ENCODE data around the gene NMRAL1.

NMRAL1 gene

DNA sequence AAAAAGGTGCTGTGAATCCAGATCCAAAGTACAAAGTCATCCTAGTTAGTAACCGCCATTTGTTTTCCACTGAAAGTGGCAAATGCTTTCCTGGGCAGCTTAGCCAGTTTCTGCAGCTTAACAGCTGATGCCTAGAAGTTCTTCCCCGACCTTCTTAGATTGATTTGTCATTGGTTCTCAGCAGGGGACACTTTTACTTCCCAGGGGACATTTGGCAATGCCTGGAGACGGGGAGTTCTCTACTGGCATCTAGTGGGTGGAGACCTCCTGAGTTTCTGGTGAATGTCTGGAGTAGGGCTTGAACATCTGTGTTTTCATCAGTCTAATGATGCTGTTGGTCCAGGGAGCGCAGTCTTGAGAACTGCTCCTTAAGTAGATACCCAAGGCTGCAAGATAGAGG is 41.2 kb downstream of the NMRAL1 start:
- DNase-seq (ENCODE audit: low read depth), result no peak
- TF ChIP-seq, protein P1, sequence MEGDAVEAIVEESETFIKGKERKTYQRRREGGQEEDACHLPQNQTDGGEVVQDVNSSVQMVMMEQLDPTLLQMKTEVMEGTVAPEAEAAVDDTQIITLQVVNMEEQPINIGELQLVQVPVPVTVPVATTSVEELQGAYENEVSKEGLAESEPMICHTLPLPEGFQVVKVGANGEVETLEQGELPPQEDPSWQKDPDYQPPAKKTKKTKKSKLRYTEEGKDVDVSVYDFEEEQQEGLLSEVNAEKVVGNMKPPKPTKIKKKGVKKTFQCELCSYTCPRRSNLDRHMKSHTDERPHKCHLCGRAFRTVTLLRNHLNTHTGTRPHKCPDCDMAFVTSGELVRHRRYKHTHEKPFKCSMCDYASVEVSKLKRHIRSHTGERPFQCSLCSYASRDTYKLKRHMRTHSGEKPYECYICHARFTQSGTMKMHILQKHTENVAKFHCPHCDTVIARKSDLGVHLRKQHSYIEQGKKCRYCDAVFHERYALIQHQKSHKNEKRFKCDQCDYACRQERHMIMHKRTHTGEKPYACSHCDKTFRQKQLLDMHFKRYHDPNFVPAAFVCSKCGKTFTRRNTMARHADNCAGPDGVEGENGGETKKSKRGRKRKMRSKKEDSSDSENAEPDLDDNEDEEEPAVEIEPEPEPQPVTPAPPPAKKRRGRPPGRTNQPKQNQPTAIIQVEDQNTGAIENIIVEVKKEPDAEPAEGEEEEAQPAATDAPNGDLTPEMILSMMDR (IDR thresholded peaks at IDR 0.05; ENCODE audit: low read length, missing control alignments), result no peak
- H3K4me3 ChIP-seq (replicated peaks; ENCODE audit: low read depth, low read length), result no peak overlapping the region

DNA sequence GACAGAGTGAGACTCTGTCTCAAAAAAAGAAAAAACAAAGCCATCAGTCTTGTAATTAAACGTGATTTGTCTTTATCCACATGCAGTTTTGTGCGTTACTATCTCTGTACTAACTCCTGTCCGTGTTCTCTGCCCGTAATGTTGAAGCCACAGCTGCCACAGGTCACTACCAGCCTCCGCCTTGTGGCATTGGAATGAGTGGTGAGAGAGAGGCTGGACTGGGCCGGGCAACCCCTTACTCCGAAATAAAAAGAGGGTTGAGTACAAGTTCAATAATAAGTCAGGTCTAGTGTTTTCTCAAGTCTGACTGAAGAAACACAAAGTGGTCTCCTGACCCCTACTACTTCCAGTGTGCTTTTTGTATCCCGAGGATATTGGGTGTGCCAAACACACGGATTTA is 43.4 kb downstream of the NMRAL1 start:
- DNase-seq (ENCODE audit: low read depth), result no peak
- H3K4me3 ChIP-seq (replicated peaks; ENCODE audit: low read depth, low read length), result no peak overlapping the region
- TF ChIP-seq, protein P1 (IDR thresholded peaks at IDR 0.05; ENCODE audit: low read length, missing control alignments), result no peak

DNA sequence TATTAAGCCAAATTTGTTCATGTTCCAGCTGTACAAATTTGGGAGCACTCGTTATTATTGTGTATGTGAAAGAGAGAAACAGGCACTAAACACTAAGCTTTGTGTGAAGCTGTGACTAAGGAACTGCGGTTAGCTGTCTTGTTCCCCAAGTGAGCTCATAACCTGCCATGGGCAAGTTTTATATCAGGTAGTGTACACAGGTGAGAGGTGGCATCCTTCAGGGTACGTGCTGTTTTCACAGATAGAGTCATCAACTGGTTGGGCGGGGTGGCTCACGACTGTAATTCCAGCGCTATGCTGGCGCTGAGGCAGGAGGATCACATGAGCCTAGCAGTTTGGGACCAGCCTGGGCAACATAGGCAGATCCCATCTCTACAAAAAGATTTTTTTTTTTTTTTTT is 45.9 kb downstream of the NMRAL1 start:
- DNase-seq (ENCODE audit: low read depth), result no peak
- TF ChIP-seq, protein P1 (IDR thresholded peaks at IDR 0.05; ENCODE audit: low read length, missing control alignments), result no peak
- no peak overlapping the region for H3K4me3 ChIP-seq (replicated peaks; ENCODE audit: low read depth, low read length)

DNA sequence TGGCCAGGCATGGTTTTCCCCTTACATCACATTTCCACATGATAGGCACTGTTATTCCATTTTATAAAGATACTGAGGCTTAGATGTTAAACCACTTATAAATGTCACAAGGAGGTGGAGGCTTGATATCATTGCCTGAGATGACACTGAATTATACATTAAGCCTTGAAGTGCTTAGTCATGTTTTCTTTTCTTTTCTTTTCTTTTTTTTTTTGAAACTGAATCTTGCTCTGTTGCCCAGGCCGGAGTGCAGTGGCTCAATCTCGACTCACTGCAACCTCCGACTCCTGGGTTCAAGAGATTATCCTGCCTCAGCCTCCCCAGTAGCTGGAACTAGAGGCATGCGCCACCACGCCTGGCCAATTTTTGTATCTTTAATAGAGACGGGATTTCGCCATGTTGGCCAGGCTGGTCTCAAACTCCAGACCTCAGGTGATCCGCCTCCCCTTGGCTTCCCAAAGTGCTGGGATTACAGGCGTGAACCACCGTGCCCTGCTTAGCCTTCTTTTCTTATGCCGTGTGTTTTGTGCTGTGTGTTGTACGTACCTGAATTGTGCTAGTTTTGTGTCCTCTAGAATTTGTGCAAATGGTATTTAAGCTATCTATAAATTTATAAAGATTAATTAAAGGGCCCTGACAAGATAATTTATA is 47.6 kb downstream of the NMRAL1 start:
- TF ChIP-seq, protein P1 (IDR thresholded peaks at IDR 0.05; ENCODE audit: low read length, missing control alignments), result no peak
- no peak for DNase-seq (ENCODE audit: low read depth)
- peak overlapping the region; percentile 80 for H3K4me3 ChIP-seq (replicated peaks; ENCODE audit: low read depth, low read length)

DNA sequence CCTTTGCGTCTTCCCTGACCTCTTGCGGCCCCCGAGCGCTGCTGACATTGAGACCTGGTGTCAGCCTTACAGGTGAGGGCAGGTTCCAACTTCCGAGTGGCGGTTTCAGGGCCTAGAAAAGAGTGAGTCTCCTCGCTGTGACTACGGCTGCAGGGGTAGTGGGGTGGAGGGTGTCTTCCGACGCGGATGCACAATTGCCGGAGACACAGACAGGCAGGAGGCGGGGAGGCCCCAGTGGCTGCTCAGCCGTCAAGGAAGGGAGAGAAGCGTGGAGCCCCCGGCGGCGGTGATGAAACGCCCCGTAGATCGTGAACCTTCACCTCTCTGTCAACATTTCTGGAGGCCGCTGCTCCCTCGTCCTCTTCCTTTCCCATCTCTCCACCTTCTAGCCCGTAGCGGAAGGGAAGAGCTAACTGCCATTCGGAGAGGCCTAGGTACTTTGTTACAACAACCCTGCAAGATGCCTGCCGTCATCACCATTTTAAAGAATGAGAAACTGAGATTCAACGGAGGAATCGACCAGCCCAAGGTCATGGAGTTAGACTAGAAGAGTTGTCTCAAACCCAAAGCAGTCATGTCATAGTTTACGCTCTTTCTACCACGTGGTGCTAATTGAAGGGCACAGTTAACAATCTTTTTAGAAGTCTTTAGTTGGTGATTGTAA is 48.3 kb downstream of the NMRAL1 start:
- H3K4me3 ChIP-seq (replicated peaks; ENCODE audit: low read depth, low read length), result peak overlapping the region; percentile 80
- TF ChIP-seq, protein P1 (IDR thresholded peaks at IDR 0.05; ENCODE audit: low read length, missing control alignments), result no peak

DNA sequence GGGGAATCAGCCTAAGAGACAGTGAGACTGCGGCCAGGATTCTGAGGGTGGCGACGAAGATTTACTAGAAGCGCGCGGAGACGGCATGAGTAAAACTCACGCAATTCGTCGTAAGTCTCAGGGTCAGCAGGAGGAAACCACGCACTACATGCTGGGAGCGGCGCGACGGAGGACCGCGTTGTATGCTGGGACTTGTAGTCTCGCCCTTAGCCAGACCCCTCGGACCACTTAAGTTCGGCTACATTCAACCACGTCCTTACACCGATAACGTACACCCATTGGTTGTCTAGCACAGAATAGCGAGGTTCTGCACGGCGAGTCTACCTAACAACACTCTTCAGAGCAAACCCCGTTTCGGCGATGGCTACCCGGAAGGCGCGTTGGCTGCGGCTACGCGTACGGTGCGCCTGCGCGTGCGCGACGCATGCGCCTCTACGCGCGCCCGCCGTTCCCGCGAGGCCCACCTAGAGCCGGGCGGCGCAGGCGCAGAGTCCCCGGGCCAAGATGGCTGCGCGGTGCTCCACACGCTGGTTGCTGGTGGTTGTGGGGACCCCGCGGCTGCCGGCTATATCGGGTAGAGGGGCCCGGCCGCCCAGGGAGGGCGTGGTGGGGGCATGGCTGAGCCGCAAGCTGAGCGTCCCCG is 48.9 kb downstream of the NMRAL1 start, which contains the start of gene DNAJA3:
Gene DNAJA3 (plus strand): TSS at position 491 of the 643 bp plus-strand sequence. CDS start 14 bp downstream, at position 505.
- peak within 1 kb of the TSS; percentile 80 for H3K4me3 ChIP-seq (replicated peaks; ENCODE audit: low read depth, low read length)
- DNase-seq (ENCODE audit: low read depth), result peak; percentile 96
- TF ChIP-seq, protein P1 (IDR thresholded peaks at IDR 0.05; ENCODE audit: low read length, missing control alignments), result no peak

More for the DNA sequence above, 48.3 kb downstream of the NMRAL1 start:
- no peak for DNase-seq (ENCODE audit: low read depth)

All from fibroblast of pulmonary artery (primary cell).